ENCODE data around the gene MTRR. TPM values are rescaled to one million over a fixed set of nuclear protein-coding genes. Genes with fewer than 3 reads are reported as not detected.

Gene MTRR
- total and polyA plus RNA-seq, 2 donors (not counting 1 experiment from before 2014, with no cell fraction given), result 25.5 to 67.8 TPM

DNA sequence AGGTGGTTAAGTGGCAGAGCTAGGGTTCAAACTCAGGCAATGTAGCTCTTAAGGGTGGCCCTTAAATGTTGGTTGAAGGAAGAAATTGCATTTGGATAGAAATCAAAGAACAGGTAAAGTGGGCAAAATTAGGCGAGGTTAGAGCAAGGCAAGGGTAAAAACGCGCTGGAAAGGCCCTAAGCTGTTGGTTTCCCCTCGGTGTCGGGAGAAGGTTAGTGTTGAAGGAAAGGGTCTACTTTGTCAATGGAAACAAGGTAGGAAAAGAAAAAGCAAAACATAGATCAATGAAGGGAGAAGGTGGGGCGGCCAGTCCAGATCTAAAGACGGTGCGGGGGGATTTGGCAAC lies 548 bp upstream of the MTRR start:
- ChIA-PET POLR2A (interaction anchor here (1.0 to 1.3 kb wide), 2 partner anchors 18 to 589 kb away, joined by 3 read pairs; no protein-coding TSS in a partner anchor), CTCF (interaction anchor here (1.2 kb wide), 1 partner anchor 18 kb away, joined by 3 read pairs; no protein-coding TSS in a partner anchor)
- ATAC-seq (ENCODE audit: low read depth) (no peak), DNase-seq (no peak)
- peak overlapping the region; percentile 82 to 92 (median 87) for H3K4me3 ChIP-seq (ENCODE audit: control extremely low read depth in 1 of 5, extremely low read depth in 1 of 5, insufficient read depth in 1 of 5, low read depth in 2 of 5, low read length in 4 of 5)
- Mint-ChIP-seq H3K4me3 (peak overlapping the region; percentile 93), H3K27me3 (no peaks in the 10 kb centered on the region), H3K9me3 (ENCODE audit: insufficient read depth) (no peaks in the 10 kb centered on the region), H3K4me1 (peaks cover 59% of the 10 kb centered on the region), H3K27ac (peak overlapping the region; percentile 77)
- no peak for TF ChIP-seq EZH2 (IDR thresholded peaks at IDR 0.05; ENCODE audit: borderline replicate concordance, insufficient read depth, low read depth, low read length, poor library complexity, severe bottlenecking)
- TF ChIP-seq, protein P1, sequence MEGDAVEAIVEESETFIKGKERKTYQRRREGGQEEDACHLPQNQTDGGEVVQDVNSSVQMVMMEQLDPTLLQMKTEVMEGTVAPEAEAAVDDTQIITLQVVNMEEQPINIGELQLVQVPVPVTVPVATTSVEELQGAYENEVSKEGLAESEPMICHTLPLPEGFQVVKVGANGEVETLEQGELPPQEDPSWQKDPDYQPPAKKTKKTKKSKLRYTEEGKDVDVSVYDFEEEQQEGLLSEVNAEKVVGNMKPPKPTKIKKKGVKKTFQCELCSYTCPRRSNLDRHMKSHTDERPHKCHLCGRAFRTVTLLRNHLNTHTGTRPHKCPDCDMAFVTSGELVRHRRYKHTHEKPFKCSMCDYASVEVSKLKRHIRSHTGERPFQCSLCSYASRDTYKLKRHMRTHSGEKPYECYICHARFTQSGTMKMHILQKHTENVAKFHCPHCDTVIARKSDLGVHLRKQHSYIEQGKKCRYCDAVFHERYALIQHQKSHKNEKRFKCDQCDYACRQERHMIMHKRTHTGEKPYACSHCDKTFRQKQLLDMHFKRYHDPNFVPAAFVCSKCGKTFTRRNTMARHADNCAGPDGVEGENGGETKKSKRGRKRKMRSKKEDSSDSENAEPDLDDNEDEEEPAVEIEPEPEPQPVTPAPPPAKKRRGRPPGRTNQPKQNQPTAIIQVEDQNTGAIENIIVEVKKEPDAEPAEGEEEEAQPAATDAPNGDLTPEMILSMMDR (IDR thresholded peaks at IDR 0.05), result no peak
- peaks cover 52% of the 10 kb centered on the region for H3K79me2 ChIP-seq (ENCODE audit: control insufficient read depth, insufficient read depth, low read length)
- H3K9ac ChIP-seq (ENCODE audit: low read length), result peak overlapping the region; percentile 87
- peak overlapping the region; percentile 93 for H2AFZ ChIP-seq (ENCODE audit: insufficient read depth, low read depth, low read length, poor library complexity, severe bottlenecking)
- H3K27ac ChIP-seq (ENCODE audit: low read length in 2 of 2), result peak overlapping the region; percentile 8 to 79
- intact Hi-C loops (cut with micrococcal nuclease), result loop anchor here (2.0 to 5.0 kb wide), 3 partner anchors 1156 to 1490 kb away; partner anchors contain the start of genes MED10, NSUN2, SRD5A1 and TENT4A
- H3K4me1 ChIP-seq (ENCODE audit: control insufficient read depth in 2 of 2, insufficient read depth in 2 of 2, low read length in 2 of 2), result peaks cover 23 to 24% of the 10 kb centered on the region in 2 donors
- H4K20me1 ChIP-seq (ENCODE audit: control insufficient read depth, insufficient read depth, low read length, poor library complexity, severe bottlenecking), result peaks cover 16% of the 10 kb centered on the region
- H3K36me3 ChIP-seq (replicated peaks in 1 of 2; ENCODE audit: control extremely low read depth in 1 of 2, control insufficient read depth in 1 of 2, extremely low read depth in 1 of 2, insufficient read depth in 2 of 2, low read length in 1 of 2), result peaks cover 3 to 15% of the 10 kb centered on the region in 2 experiments
- H3K9me3 ChIP-seq (ENCODE audit: control extremely low read depth in 1 of 3, control insufficient read depth in 2 of 3, insufficient read depth in 1 of 3, low read length in 2 of 3), result no peaks in the 10 kb centered on the region
- under 1% methylated on average over 8 of the region's 8 CpGs for WGBS (ENCODE audit: insufficient coverage)
- no peaks in the 10 kb centered on the region for H3K27me3 ChIP-seq (replicated peaks in 1 of 4; ENCODE audit: control extremely low read depth in 1 of 4, control insufficient read depth in 3 of 4, insufficient read depth in 4 of 4, low read length in 3 of 4)
- peak overlapping the region; percentile 84 for H3K4me2 ChIP-seq (replicated peaks; ENCODE audit: low read depth, low read length, poor library complexity, severe bottlenecking)

DNA sequence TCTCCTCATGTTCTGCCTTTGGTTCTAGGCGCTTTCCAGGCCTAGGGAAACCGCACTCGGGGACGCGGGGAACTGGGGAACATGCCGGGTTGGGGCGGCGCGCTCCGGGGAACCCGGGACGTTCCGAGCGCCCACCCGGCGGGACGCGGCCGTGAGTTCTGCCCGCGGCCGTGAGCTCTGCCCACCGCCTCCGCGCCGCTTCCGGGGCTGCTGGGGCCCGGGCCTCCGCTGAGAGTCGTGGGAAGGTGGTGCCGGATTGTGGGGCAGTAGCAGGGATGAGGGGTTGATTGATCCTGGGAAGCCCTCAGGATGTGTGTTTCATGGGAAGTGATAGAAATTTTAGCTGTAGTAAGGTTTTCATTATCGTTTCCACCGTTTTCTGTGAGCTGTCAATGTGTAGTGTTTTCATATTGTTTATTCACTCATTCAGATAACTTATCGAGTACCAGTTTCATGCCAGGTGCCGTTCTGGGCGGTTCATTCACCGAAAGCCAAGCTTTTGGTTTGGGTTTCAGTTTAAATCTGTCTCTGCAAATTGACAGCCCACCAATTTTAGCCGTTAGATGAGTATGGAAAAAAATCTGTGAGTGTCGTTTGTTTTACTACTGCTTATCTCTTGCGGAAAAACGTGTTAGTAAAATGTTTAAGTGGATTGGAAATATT lies 657 bp downstream of the MTRR start:
- Histone ChIP-seq H3K27ac (ENCODE audit: low read length in 2 of 2) (peak overlapping the region; percentile 31 to 79), H3K4me2 (replicated peaks; ENCODE audit: low read depth, low read length, poor library complexity, severe bottlenecking) (peak overlapping the region; percentile 84), H3K4me3 (ENCODE audit: control extremely low read depth in 1 of 5, extremely low read depth in 1 of 5, insufficient read depth in 1 of 5, low read depth in 2 of 5, low read length in 4 of 5) (peak overlapping the region; percentile 82 to 92 (median 87)), H3K36me3 (replicated peaks in 1 of 2; ENCODE audit: control extremely low read depth in 1 of 2, control insufficient read depth in 1 of 2, extremely low read depth in 1 of 2, insufficient read depth in 2 of 2, low read length in 1 of 2) (peaks cover 3 to 13% of the 10 kb centered on the region in 2 experiments), H3K9me3 (ENCODE audit: control extremely low read depth in 1 of 3, control insufficient read depth in 2 of 3, insufficient read depth in 1 of 3, low read length in 2 of 3) (no peaks in the 10 kb centered on the region), H3K4me1 (ENCODE audit: control insufficient read depth in 2 of 2, insufficient read depth in 2 of 2, low read length in 2 of 2) (peaks cover 23 to 24% of the 10 kb centered on the region in 2 donors), H3K9ac (ENCODE audit: low read length) (peak overlapping the region; percentile 87), H2AFZ (ENCODE audit: insufficient read depth, low read depth, low read length, poor library complexity, severe bottlenecking) (peak overlapping the region; percentile 93), H3K27me3 (replicated peaks in 1 of 4; ENCODE audit: control extremely low read depth in 1 of 4, control insufficient read depth in 3 of 4, insufficient read depth in 4 of 4, low read length in 3 of 4) (no peaks in the 10 kb centered on the region), H4K20me1 (ENCODE audit: control insufficient read depth, insufficient read depth, low read length, poor library complexity, severe bottlenecking) (peaks cover 16% of the 10 kb centered on the region), H3K79me2 (ENCODE audit: control insufficient read depth, insufficient read depth, low read length) (peaks cover 60% of the 10 kb centered on the region)
- intact Hi-C loops (cut with micrococcal nuclease), result loop anchor here (1.0 to 5.0 kb wide), 4 partner anchors 19 to 1491 kb away; partner anchors contain the start of genes MED10, NSUN2, SRD5A1 and TENT4A
- TF ChIP-seq, protein P1 (IDR thresholded peaks at IDR 0.05), result no peak
- TF ChIP-seq EZH2 (IDR thresholded peaks at IDR 0.05; ENCODE audit: borderline replicate concordance, insufficient read depth, low read depth, low read length, poor library complexity, severe bottlenecking), result no peak
- ChIA-PET CTCF (interaction anchor here (1.8 kb wide), 1 partner anchor 17 kb away, joined by 9 read pairs; no protein-coding TSS in a partner anchor), POLR2A (interaction anchor here (1.0 to 1.3 kb wide), 2 partner anchors 20 to 588 kb away, joined by 3 read pairs; no protein-coding TSS in a partner anchor)
- DNase-seq, result peak; percentile 47
- Mint-ChIP-seq H3K4me1 (peaks cover 67% of the 10 kb centered on the region), H3K27ac (peak overlapping the region; percentile 82), H3K9me3 (ENCODE audit: insufficient read depth) (no peaks in the 10 kb centered on the region), H3K4me3 (peak overlapping the region; percentile 93), H3K27me3 (no peaks in the 10 kb centered on the region)
- WGBS (ENCODE audit: insufficient coverage), result under 1% methylated on average over 33 of the region's 41 CpGs
- peak; percentile 25 for ATAC-seq (ENCODE audit: low read depth)

Data from B cell (primary cell).